ENCODE results near the gene CAMKMT.

CAMKMT gene

GRCh38 chr2:44330801-44331200, 30.9 kb upstream of the CAMKMT start:
- peaks cover 5% of the 10 kb centered on the region for H3K4me1 ChIP-seq (ENCODE audit: control insufficient read depth, insufficient read depth, low read length)
- 85 to 92% methylated on average over 1 of the region's 1 CpG for WGBS, 2 experiments
- H3K4me3 ChIP-seq (ENCODE audit: insufficient read depth, low read depth, low read length): no peak overlapping the region
- no peaks in the 10 kb centered on the region for H3K9me3 ChIP-seq (ENCODE audit: control insufficient read depth, low read length)
- no peaks in the 10 kb centered on the region for H3K27me3 ChIP-seq (ENCODE audit: control insufficient read depth, insufficient read depth, low read length, poor library complexity, severe bottlenecking)
- H3K36me3 ChIP-seq (ENCODE audit: control insufficient read depth, insufficient read depth, low read length): peaks cover 10% of the 10 kb centered on the region
- H3K27ac ChIP-seq (ENCODE audit: insufficient read depth, low read depth, low read length, poor library complexity, severe bottlenecking): no peak overlapping the region

- 96 to 98% methylated on average over 1 of the region's 1 CpG for WGBS, 2 experiments
- Histone ChIP-seq H3K27ac (ENCODE audit: insufficient read depth, low read depth, low read length, poor library complexity, severe bottlenecking) (no peak overlapping the region), H3K9me3 (ENCODE audit: control insufficient read depth, low read length) (no peaks in the 10 kb centered on the region), H3K4me3 (ENCODE audit: insufficient read depth, low read depth, low read length) (no peak overlapping the region), H3K36me3 (ENCODE audit: control insufficient read depth, insufficient read depth, low read length) (peaks cover 23% of the 10 kb centered on the region), H3K4me1 (ENCODE audit: control insufficient read depth, insufficient read depth, low read length) (peaks cover 5% of the 10 kb centered on the region), H3K27me3 (ENCODE audit: control insufficient read depth, insufficient read depth, low read length, poor library complexity, severe bottlenecking) (no peaks in the 10 kb centered on the region)
Measured at GRCh38 chr2:44333994-44334393, 27.8 kb upstream of the CAMKMT start.

- H3K4me1 ChIP-seq (ENCODE audit: control insufficient read depth, insufficient read depth, low read length): no peaks in the 10 kb centered on the region
- no peak overlapping the region for H3K4me3 ChIP-seq (ENCODE audit: insufficient read depth, low read depth, low read length)
- no peak overlapping the region for H3K27ac ChIP-seq (ENCODE audit: insufficient read depth, low read depth, low read length, poor library complexity, severe bottlenecking)
- peaks cover 27% of the 10 kb centered on the region for H3K36me3 ChIP-seq (ENCODE audit: control insufficient read depth, insufficient read depth, low read length)
- no peaks in the 10 kb centered on the region for H3K9me3 ChIP-seq (ENCODE audit: control insufficient read depth, low read length)
- no peaks in the 10 kb centered on the region for H3K27me3 ChIP-seq (ENCODE audit: control insufficient read depth, insufficient read depth, low read length, poor library complexity, severe bottlenecking)
- 73 to 96% methylated on average over 1 to 2 of the region's 2 CpGs for WGBS, 2 experiments
Measured at GRCh38 chr2:44335806-44336538, 25.8 kb upstream of the CAMKMT start.

GRCh38 chr2:44342854-44343253, 18.9 kb upstream of the CAMKMT start:
- Histone ChIP-seq H3K27ac (ENCODE audit: insufficient read depth, low read depth, low read length, poor library complexity, severe bottlenecking) (no peak overlapping the region), H3K4me1 (ENCODE audit: control insufficient read depth, insufficient read depth, low read length) (no peaks in the 10 kb centered on the region), H3K36me3 (ENCODE audit: control insufficient read depth, insufficient read depth, low read length) (peaks cover 15% of the 10 kb centered on the region), H3K27me3 (ENCODE audit: control insufficient read depth, insufficient read depth, low read length, poor library complexity, severe bottlenecking) (no peaks in the 10 kb centered on the region), H3K4me3 (ENCODE audit: insufficient read depth, low read depth, low read length) (no peak overlapping the region), H3K9me3 (ENCODE audit: control insufficient read depth, low read length) (no peaks in the 10 kb centered on the region)
- WGBS, 2 experiments: 86 to 96% methylated on average over 1 of the region's 1 CpG

GRCh38 chr2:44347526-44347925, 14.2 kb upstream of the CAMKMT start:
- no peak overlapping the region for H3K27ac ChIP-seq (ENCODE audit: insufficient read depth, low read depth, low read length, poor library complexity, severe bottlenecking)
- H3K4me1 ChIP-seq (ENCODE audit: control insufficient read depth, insufficient read depth, low read length): no peaks in the 10 kb centered on the region
- no peaks in the 10 kb centered on the region for H3K36me3 ChIP-seq (ENCODE audit: control insufficient read depth, insufficient read depth, low read length)
- WGBS, 2 experiments: no CpG with 5 or more reads among the region's 2 CpGs
- no peak overlapping the region for H3K4me3 ChIP-seq (ENCODE audit: insufficient read depth, low read depth, low read length)
- H3K27me3 ChIP-seq (ENCODE audit: control insufficient read depth, insufficient read depth, low read length, poor library complexity, severe bottlenecking): no peaks in the 10 kb centered on the region
- H3K9me3 ChIP-seq (ENCODE audit: control insufficient read depth, low read length): no peaks in the 10 kb centered on the region

- Histone ChIP-seq H3K27me3 (ENCODE audit: control insufficient read depth, insufficient read depth, low read length, poor library complexity, severe bottlenecking) (no peaks in the 10 kb centered on the region), H3K9me3 (ENCODE audit: control insufficient read depth, low read length) (no peaks in the 10 kb centered on the region), H3K36me3 (ENCODE audit: control insufficient read depth, insufficient read depth, low read length) (no peaks in the 10 kb centered on the region), H3K4me3 (ENCODE audit: insufficient read depth, low read depth, low read length) (no peak overlapping the region), H3K4me1 (ENCODE audit: control insufficient read depth, insufficient read depth, low read length) (no peaks in the 10 kb centered on the region), H3K27ac (ENCODE audit: insufficient read depth, low read depth, low read length, poor library complexity, severe bottlenecking) (no peak overlapping the region)
- WGBS, 2 experiments: 90 to 95% methylated on average over 2 of the region's 2 CpGs
Measured at GRCh38 chr2:44348400-44348799, 13.3 kb upstream of the CAMKMT start.

GRCh38 chr2:44349506-44349905, 12.2 kb upstream of the CAMKMT start:
- Histone ChIP-seq H3K9me3 (ENCODE audit: control insufficient read depth, low read length) (no peaks in the 10 kb centered on the region), H3K27me3 (ENCODE audit: control insufficient read depth, insufficient read depth, low read length, poor library complexity, severe bottlenecking) (no peaks in the 10 kb centered on the region), H3K27ac (ENCODE audit: insufficient read depth, low read depth, low read length, poor library complexity, severe bottlenecking) (no peak overlapping the region), H3K4me3 (ENCODE audit: insufficient read depth, low read depth, low read length) (no peak overlapping the region), H3K36me3 (ENCODE audit: control insufficient read depth, insufficient read depth, low read length) (no peaks in the 10 kb centered on the region), H3K4me1 (ENCODE audit: control insufficient read depth, insufficient read depth, low read length) (no peaks in the 10 kb centered on the region)
- 81 to 82% methylated on average over 9 of the region's 10 CpGs for WGBS, 2 experiments

GRCh38 chr2:44351088-44351487, 10.7 kb upstream of the CAMKMT start:
- no peaks in the 10 kb centered on the region for H3K9me3 ChIP-seq (ENCODE audit: control insufficient read depth, low read length)
- H3K27me3 ChIP-seq (ENCODE audit: control insufficient read depth, insufficient read depth, low read length, poor library complexity, severe bottlenecking): no peaks in the 10 kb centered on the region
- H3K27ac ChIP-seq (ENCODE audit: insufficient read depth, low read depth, low read length, poor library complexity, severe bottlenecking): no peak overlapping the region
- no peaks in the 10 kb centered on the region for H3K36me3 ChIP-seq (ENCODE audit: control insufficient read depth, insufficient read depth, low read length)
- H3K4me3 ChIP-seq (ENCODE audit: insufficient read depth, low read depth, low read length): no peak overlapping the region
- WGBS, 2 experiments: 88 to 89% methylated on average over 4 of the region's 4 CpGs
- H3K4me1 ChIP-seq (ENCODE audit: control insufficient read depth, insufficient read depth, low read length): no peaks in the 10 kb centered on the region

GRCh38 chr2:44351676-44352075, 10.1 kb upstream of the CAMKMT start:
- no peaks in the 10 kb centered on the region for H3K27me3 ChIP-seq (ENCODE audit: control insufficient read depth, insufficient read depth, low read length, poor library complexity, severe bottlenecking)
- 93 to 96% methylated on average over 2 of the region's 2 CpGs for WGBS, 2 experiments
- H3K4me3 ChIP-seq (ENCODE audit: insufficient read depth, low read depth, low read length): no peak overlapping the region
- no peaks in the 10 kb centered on the region for H3K9me3 ChIP-seq (ENCODE audit: control insufficient read depth, low read length)
- H3K36me3 ChIP-seq (ENCODE audit: control insufficient read depth, insufficient read depth, low read length): no peaks in the 10 kb centered on the region
- H3K27ac ChIP-seq (ENCODE audit: insufficient read depth, low read depth, low read length, poor library complexity, severe bottlenecking): no peak overlapping the region
- no peaks in the 10 kb centered on the region for H3K4me1 ChIP-seq (ENCODE audit: control insufficient read depth, insufficient read depth, low read length)

- 94 to 100% methylated on average over 1 of the region's 1 CpG for WGBS, 2 experiments
- Histone ChIP-seq H3K4me1 (ENCODE audit: control insufficient read depth, insufficient read depth, low read length) (no peaks in the 10 kb centered on the region), H3K4me3 (ENCODE audit: insufficient read depth, low read depth, low read length) (no peak overlapping the region), H3K36me3 (ENCODE audit: control insufficient read depth, insufficient read depth, low read length) (no peaks in the 10 kb centered on the region), H3K27me3 (ENCODE audit: control insufficient read depth, insufficient read depth, low read length, poor library complexity, severe bottlenecking) (no peaks in the 10 kb centered on the region), H3K27ac (ENCODE audit: insufficient read depth, low read depth, low read length, poor library complexity, severe bottlenecking) (no peak overlapping the region), H3K9me3 (ENCODE audit: control insufficient read depth, low read length) (no peaks in the 10 kb centered on the region)
Measured at GRCh38 chr2:44352510-44352909, 9.2 kb upstream of the CAMKMT start.

Data from ectodermal cell (in vitro differentiated cells).